ENCODE results near the gene GPC3. TPM values are rescaled to one million over a fixed set of nuclear protein-coding genes. Genes with fewer than 3 reads are reported as not detected.

The GPC3 gene
- total RNA-seq, 1 donor from 2014 or later = 4.2 TPM

DNA sequence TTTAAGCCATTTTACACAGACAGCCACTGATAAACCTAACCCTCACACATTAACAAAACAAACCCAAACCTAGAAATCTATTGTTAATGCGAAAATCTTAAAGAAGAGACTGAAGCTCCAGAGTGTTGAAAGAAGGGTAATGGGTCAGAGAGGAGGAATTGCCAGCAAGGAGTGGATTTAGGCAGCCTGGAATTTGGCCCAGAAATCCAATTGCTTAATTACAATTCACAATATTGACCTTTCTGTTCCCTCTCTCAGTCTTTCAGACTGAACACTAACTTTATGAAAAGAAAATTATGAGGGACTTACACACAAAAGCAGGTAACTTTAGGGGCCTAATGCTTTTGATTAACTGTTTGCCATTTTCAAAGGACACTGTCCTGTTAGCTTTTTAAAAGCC, 384.9 kb downstream of the GPC3 start:
- Mint-ChIP-seq H3K27me3 (ENCODE audit: unreplicated experiment) (peaks cover 1% of the 10 kb centered on the region), H3K9me3 (ENCODE audit: unreplicated experiment) (no peaks in the 10 kb centered on the region), H3K4me1 (ENCODE audit: low read depth, unreplicated experiment) (peaks cover 2% of the 10 kb centered on the region), H3K36me3 (ENCODE audit: unreplicated experiment) (no peaks in the 10 kb centered on the region), H3K27ac (ENCODE audit: unreplicated experiment) (no peak overlapping the region), H3K4me3 (ENCODE audit: unreplicated experiment) (no peak overlapping the region)
- TF ChIP-seq, protein P1, sequence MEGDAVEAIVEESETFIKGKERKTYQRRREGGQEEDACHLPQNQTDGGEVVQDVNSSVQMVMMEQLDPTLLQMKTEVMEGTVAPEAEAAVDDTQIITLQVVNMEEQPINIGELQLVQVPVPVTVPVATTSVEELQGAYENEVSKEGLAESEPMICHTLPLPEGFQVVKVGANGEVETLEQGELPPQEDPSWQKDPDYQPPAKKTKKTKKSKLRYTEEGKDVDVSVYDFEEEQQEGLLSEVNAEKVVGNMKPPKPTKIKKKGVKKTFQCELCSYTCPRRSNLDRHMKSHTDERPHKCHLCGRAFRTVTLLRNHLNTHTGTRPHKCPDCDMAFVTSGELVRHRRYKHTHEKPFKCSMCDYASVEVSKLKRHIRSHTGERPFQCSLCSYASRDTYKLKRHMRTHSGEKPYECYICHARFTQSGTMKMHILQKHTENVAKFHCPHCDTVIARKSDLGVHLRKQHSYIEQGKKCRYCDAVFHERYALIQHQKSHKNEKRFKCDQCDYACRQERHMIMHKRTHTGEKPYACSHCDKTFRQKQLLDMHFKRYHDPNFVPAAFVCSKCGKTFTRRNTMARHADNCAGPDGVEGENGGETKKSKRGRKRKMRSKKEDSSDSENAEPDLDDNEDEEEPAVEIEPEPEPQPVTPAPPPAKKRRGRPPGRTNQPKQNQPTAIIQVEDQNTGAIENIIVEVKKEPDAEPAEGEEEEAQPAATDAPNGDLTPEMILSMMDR (IDR thresholded peaks at IDR 0.05; ENCODE audit: partially characterized antibody, unreplicated experiment) = no peak
- DNase-seq = no peak

DNA sequence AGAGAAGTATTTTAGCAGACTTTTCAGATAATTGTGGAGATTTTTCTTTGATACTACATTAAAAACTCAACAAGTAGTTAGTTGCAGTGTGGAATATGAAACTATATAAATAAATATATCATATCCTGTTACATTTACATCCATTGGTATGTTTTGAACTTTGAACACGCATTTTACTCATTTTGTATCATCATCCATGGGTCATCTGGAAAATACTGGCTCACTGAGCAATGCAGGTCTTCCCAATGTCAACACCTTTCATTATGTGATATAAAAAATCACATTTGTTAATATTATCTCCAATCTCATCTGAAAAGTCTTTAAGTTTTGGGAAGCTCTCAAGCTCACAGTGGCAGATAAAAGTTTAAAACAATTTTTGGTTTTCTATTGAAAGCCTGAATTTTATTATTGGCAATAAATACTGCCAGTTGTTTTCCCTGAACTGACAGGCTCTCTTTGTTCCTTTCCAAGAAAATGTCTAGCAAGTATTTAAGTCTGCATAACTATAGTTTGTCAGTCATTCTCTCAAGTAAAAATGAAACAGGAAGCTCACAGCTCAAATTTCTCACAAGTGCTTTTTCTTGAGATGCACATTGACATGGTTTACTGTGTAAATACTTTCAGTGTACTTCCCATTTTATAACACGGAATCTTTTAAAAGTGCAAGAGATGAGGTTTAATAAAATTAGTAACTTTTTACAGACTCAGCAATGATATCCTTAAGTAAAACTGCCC, 386.6 kb downstream of the GPC3 start:
- H3K4me1 Mint-ChIP-seq (ENCODE audit: low read depth, unreplicated experiment) = no peaks in the 10 kb centered on the region
- no peak for DNase-seq
- TF ChIP-seq, protein P1 (IDR thresholded peaks at IDR 0.05; ENCODE audit: partially characterized antibody, unreplicated experiment) = no peak
- H3K4me3 Mint-ChIP-seq (ENCODE audit: unreplicated experiment) = no peak overlapping the region
- H3K36me3 Mint-ChIP-seq (ENCODE audit: unreplicated experiment) = no peaks in the 10 kb centered on the region
- no peaks in the 10 kb centered on the region for H3K9me3 Mint-ChIP-seq (ENCODE audit: unreplicated experiment)
- H3K27me3 Mint-ChIP-seq (ENCODE audit: unreplicated experiment) = peaks cover 1% of the 10 kb centered on the region
- H3K27ac Mint-ChIP-seq (ENCODE audit: unreplicated experiment) = no peak overlapping the region

DNA sequence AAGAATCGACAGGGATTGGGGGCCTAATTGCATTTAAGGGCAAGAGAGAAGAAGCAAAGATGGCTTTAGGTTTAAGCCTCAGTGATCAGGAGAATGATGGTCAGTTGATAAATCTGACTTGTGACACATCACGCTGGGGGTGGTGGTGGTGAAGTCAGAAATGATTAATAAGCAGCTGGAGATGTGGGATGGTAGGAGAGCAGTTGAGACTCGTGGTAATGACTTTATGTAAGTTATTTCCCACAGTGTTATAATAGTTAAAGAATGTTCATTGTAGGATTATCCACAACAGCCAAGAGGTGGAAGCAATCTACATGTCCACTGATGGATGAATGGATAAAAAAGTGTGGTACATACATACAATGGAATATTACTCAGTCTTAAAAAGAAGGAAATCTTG, 391.2 kb downstream of the GPC3 start:
- H3K27ac Mint-ChIP-seq (ENCODE audit: unreplicated experiment) = no peak overlapping the region
- H3K9me3 Mint-ChIP-seq (ENCODE audit: unreplicated experiment) = no peaks in the 10 kb centered on the region
- DNase-seq = no peak
- H3K36me3 Mint-ChIP-seq (ENCODE audit: unreplicated experiment) = no peaks in the 10 kb centered on the region
- no peak overlapping the region for H3K4me3 Mint-ChIP-seq (ENCODE audit: unreplicated experiment)
- H3K27me3 Mint-ChIP-seq (ENCODE audit: unreplicated experiment) = peaks cover 1% of the 10 kb centered on the region
- TF ChIP-seq, protein P1 (IDR thresholded peaks at IDR 0.05; ENCODE audit: partially characterized antibody, unreplicated experiment) = no peak
- no peaks in the 10 kb centered on the region for H3K4me1 Mint-ChIP-seq (ENCODE audit: low read depth, unreplicated experiment)

DNA sequence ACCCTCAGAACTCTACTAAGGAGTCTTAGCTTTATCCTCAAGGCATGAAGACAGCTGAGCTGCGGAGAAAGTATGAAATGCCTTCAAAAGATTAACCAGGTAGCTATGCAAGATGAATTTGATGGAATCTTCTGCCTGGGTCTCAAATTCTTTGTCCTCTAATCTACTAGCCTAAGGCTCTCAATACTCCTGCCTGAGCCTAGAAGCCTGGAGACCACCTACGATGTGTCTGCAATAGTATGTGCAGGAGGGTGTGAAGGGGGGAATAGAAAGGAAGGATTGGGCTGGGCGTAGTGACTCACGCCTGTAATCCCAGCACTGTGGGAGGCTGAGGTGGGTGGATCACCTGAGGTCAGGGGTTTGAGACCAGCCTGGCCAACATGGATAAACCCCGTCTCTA, 391.9 kb downstream of the GPC3 start:
- H3K27ac Mint-ChIP-seq (ENCODE audit: unreplicated experiment) = no peak overlapping the region
- H3K27me3 Mint-ChIP-seq (ENCODE audit: unreplicated experiment) = peaks cover 1% of the 10 kb centered on the region
- no peaks in the 10 kb centered on the region for H3K36me3 Mint-ChIP-seq (ENCODE audit: unreplicated experiment)

More for the DNA sequence above, 391.9 kb downstream of the GPC3 start:
- no peaks in the 10 kb centered on the region for H3K4me1 Mint-ChIP-seq (ENCODE audit: low read depth, unreplicated experiment)
- DNase-seq = no peak
- no peak overlapping the region for H3K4me3 Mint-ChIP-seq (ENCODE audit: unreplicated experiment)
- TF ChIP-seq, protein P1 (IDR thresholded peaks at IDR 0.05; ENCODE audit: partially characterized antibody, unreplicated experiment) = no peak
- H3K9me3 Mint-ChIP-seq (ENCODE audit: unreplicated experiment) = no peaks in the 10 kb centered on the region

All from glutamatergic neuron (in vitro differentiated cells).